ENCODE results near the gene C11orf21. TPM values are rescaled to one million over a fixed set of nuclear protein-coding genes. Genes with fewer than 3 reads are reported as not detected.
"Not testable (repeated sequence)": the region's sequence is repeated elsewhere in the genome, so short reads cannot be mapped to it uniquely, and the experiment has no call there.

The C11orf21 gene
- total RNA-seq, 1 experiment from 2014 or later, result 0.09 TPM

- H3K9me3 Mint-ChIP-seq (ENCODE audit: unreplicated experiment); DNase-seq; H3K27ac Mint-ChIP-seq (ENCODE audit: unreplicated experiment); H3K36me3 ChIP-seq (ENCODE audit: control insufficient read depth, insufficient read depth, low read length); H3K4me3 ChIP-seq (ENCODE audit: low read depth, low read length); BruUV-seq (replicated peaks); H3K4me3 Mint-ChIP-seq (ENCODE audit: unreplicated experiment); H3K4me1 ChIP-seq; CTCF ChIA-PET; POLR2A ChIA-PET; H3K4me1 Mint-ChIP-seq (ENCODE audit: low read depth, unreplicated experiment); H3K9me3 ChIP-seq; H3K36me3 Mint-ChIP-seq (ENCODE audit: insufficient read depth, unreplicated experiment); intact Hi-C loops (cut with micrococcal nuclease; ENCODE audit: unreplicated experiment); H3K27me3 ChIP-seq (replicated peaks; ENCODE audit: control insufficient read depth, insufficient read depth, low read length): not testable (repeated sequence)
- peak in 1 of 2 experiments; percentile 16 for TF ChIP-seq CTCF (IDR thresholded peaks at IDR 0.05; ENCODE audit: insufficient read depth in 1 of 2, low read depth in 1 of 2, low read length in 1 of 2, severe bottlenecking in 1 of 2, unreplicated experiment in 1 of 2)
- H3K27me3 Mint-ChIP-seq (ENCODE audit: insufficient read depth, unreplicated experiment), result peaks cover 17% of the 10 kb centered on the region
Measured at GRCh38 chr11:2338760-2339159, 37.0 kb upstream of the C11orf21 start.

- POLR2A ChIA-PET; H3K36me3 Mint-ChIP-seq (ENCODE audit: insufficient read depth, unreplicated experiment); H3K9me3 Mint-ChIP-seq (ENCODE audit: unreplicated experiment); H3K27me3 ChIP-seq (replicated peaks; ENCODE audit: control insufficient read depth, insufficient read depth, low read length); H3K36me3 ChIP-seq (ENCODE audit: control insufficient read depth, insufficient read depth, low read length); H3K4me3 Mint-ChIP-seq (ENCODE audit: unreplicated experiment); H3K4me1 Mint-ChIP-seq (ENCODE audit: low read depth, unreplicated experiment); H3K27ac Mint-ChIP-seq (ENCODE audit: unreplicated experiment); DNase-seq; H3K4me3 ChIP-seq (ENCODE audit: low read depth, low read length); H3K4me1 ChIP-seq; intact Hi-C loops (cut with micrococcal nuclease; ENCODE audit: unreplicated experiment); CTCF ChIA-PET: not testable (repeated sequence)
- BruUV-seq (replicated peaks), result TSS peak; percentile 74
- peaks cover 12% of the 10 kb centered on the region for H3K9me3 ChIP-seq
- H3K27me3 Mint-ChIP-seq (ENCODE audit: insufficient read depth, unreplicated experiment), result peaks cover 12% of the 10 kb centered on the region
Measured at GRCh38 chr11:2335286-2335685, 33.6 kb upstream of the C11orf21 start.

GRCh38 chr11:2333486-2334205, 31.9 kb upstream of the C11orf21 start:
- DNase-seq; intact Hi-C loops (cut with micrococcal nuclease; ENCODE audit: unreplicated experiment); H3K36me3 Mint-ChIP-seq (ENCODE audit: insufficient read depth, unreplicated experiment); CTCF ChIA-PET; H3K4me3 ChIP-seq (ENCODE audit: low read depth, low read length); H3K36me3 ChIP-seq (ENCODE audit: control insufficient read depth, insufficient read depth, low read length); H3K4me3 Mint-ChIP-seq (ENCODE audit: unreplicated experiment); H3K27ac Mint-ChIP-seq (ENCODE audit: unreplicated experiment); H3K27me3 ChIP-seq (replicated peaks; ENCODE audit: control insufficient read depth, insufficient read depth, low read length); H3K4me1 ChIP-seq; H3K9me3 Mint-ChIP-seq (ENCODE audit: unreplicated experiment); POLR2A ChIA-PET; BruUV-seq (replicated peaks); H3K27me3 Mint-ChIP-seq (ENCODE audit: insufficient read depth, unreplicated experiment); H3K4me1 Mint-ChIP-seq (ENCODE audit: low read depth, unreplicated experiment): not testable (repeated sequence)
- peaks cover 12% of the 10 kb centered on the region for H3K9me3 ChIP-seq

GRCh38 chr11:2332569-2332968, 30.9 kb upstream of the C11orf21 start:
- H3K27me3 ChIP-seq (replicated peaks; ENCODE audit: control insufficient read depth, insufficient read depth, low read length); H3K4me1 ChIP-seq; H3K9me3 Mint-ChIP-seq (ENCODE audit: unreplicated experiment); H3K4me1 Mint-ChIP-seq (ENCODE audit: low read depth, unreplicated experiment); H3K4me3 Mint-ChIP-seq (ENCODE audit: unreplicated experiment); POLR2A ChIA-PET; H3K27me3 Mint-ChIP-seq (ENCODE audit: insufficient read depth, unreplicated experiment); H3K36me3 ChIP-seq (ENCODE audit: control insufficient read depth, insufficient read depth, low read length); H3K36me3 Mint-ChIP-seq (ENCODE audit: insufficient read depth, unreplicated experiment); CTCF ChIA-PET; intact Hi-C loops (cut with micrococcal nuclease; ENCODE audit: unreplicated experiment); H3K4me3 ChIP-seq (ENCODE audit: low read depth, low read length); H3K27ac Mint-ChIP-seq (ENCODE audit: unreplicated experiment); BruUV-seq (replicated peaks); DNase-seq: not testable (repeated sequence)
- H3K9me3 ChIP-seq, result peaks cover 12% of the 10 kb centered on the region

Data from Caco-2 (cell line).